Neural cell (in vitro differentiated cells): ENCODE data around the gene DIPK1C. TPM values are rescaled to one million over a fixed set of nuclear protein-coding genes. Genes with fewer than 3 reads are reported as not detected.

ENCODE experiments used
- H2AFZ ChIP-seq: fragments of 200-600, 300-800 bp; sonication (generic), shearing (Covaris generic); 2 replicates; pipeline ENCODE4 v1.6.0; 2014; ENCODE audit warnings: low read depth, mild to moderate bottlenecking, antibody characterized with exemption, low read length, moderate library complexity
- H3F3A ChIP-seq: fragments of 200-600 bp; shearing (Covaris generic); 2 replicates; pipeline ENCODE4 v1.6.1; 2016; ENCODE audit warnings: mild to moderate bottlenecking, moderate library complexity, mixed read lengths, antibody characterized with exemption, low read length; ENCODE audit not compliant: insufficient read depth, poor library complexity, severe bottlenecking
- H3K27ac ChIP-seq: fragments of 200-600, 300-800 bp; sonication (generic), shearing (Covaris generic); 2 replicates; pipeline ENCODE4 v1.5.1; 2014; ENCODE audit warnings: mild to moderate bottlenecking, low read length, moderate library complexity
- H3K27me3 ChIP-seq: fragments of 300-800, 200-600 bp; sonication (generic), shearing (Covaris generic); 2 replicates; pipeline ENCODE4 v1.6.0; 2014; ENCODE audit warnings: mild to moderate bottlenecking, low read depth, low read length, moderate library complexity; ENCODE audit not compliant: insufficient read depth
- H3K36me3 ChIP-seq: fragments of 300-800, 200-600 bp; sonication (generic), shearing (Covaris generic); 2 replicates; pipeline ENCODE4 v1.5.1; 2014; ENCODE audit warnings: mild to moderate bottlenecking, antibody characterized with exemption, low read length, moderate library complexity; ENCODE audit not compliant: insufficient read depth
- H3K4me2 ChIP-seq: fragments of 300-800, 200-600 bp; sonication (generic), shearing (Covaris generic); 2 replicates; pipeline ENCODE4 v1.6.0; 2014; ENCODE audit warnings: mild to moderate bottlenecking, low read length
- H3K4me3 ChIP-seq: fragments of 300-800, 200-600 bp; sonication (generic), shearing (Covaris generic); 2 replicates; pipeline ENCODE4 v1.5.1; 2014; ENCODE audit warnings: mild to moderate bottlenecking, low read length, moderate library complexity
- H3K79me2 ChIP-seq: fragments of 200-600 bp; shearing (Covaris generic); replicated peaks from 2 replicates; pipeline ENCODE4 v1.6.0; 2014; ENCODE audit warnings: mild to moderate bottlenecking, low read length, moderate library complexity; ENCODE audit not compliant: insufficient read depth
- H3K9ac ChIP-seq: fragments of 300-800, 200-600 bp; sonication (generic), shearing (Covaris generic); 2 replicates; pipeline ENCODE4 v1.6.1; 2016; ENCODE audit warnings: mild to moderate bottlenecking, low read length, mixed read lengths
- H3K9me2 ChIP-seq: fragments of 200-600 bp; shearing (Covaris generic); 2 replicates; pipeline ENCODE4 v1.6.1; 2016; ENCODE audit warnings: mild to moderate bottlenecking, low read length, mixed read lengths; ENCODE audit not compliant: insufficient read depth
- H3K9me3 ChIP-seq: fragments of 200-600, 300-800 bp; sonication (generic), shearing (Covaris generic); 2 replicates; pipeline ENCODE4 v1.6.1; 2016; ENCODE audit warnings: mild to moderate bottlenecking, mixed run types, low read length, moderate library complexity, mixed read lengths
- H4K20me1 ChIP-seq: fragments of 200-600 bp; shearing (Covaris generic); 2 replicates; pipeline ENCODE4 v1.6.1; 2016; ENCODE audit warnings: mild to moderate bottlenecking, mixed run types; ENCODE audit not compliant: insufficient read depth
- CTCF ChIP-seq: fragments of 450-650 bp; IDR thresholded peaks from 2 replicates; pipeline ENCODE4 v1.5.1; 2014; ENCODE audit warnings: antibody characterized with exemption, mild to moderate bottlenecking, moderate library complexity; ENCODE audit not compliant: poor library complexity, severe bottlenecking
- EP300 ChIP-seq: fragments of 450-650 bp; conservative IDR thresholded peaks from 2 replicates; pipeline ENCODE4 v1.6.1; 2014; ENCODE audit warnings: antibody characterized with exemption, mild to moderate bottlenecking, moderate library complexity; ENCODE audit not compliant: poor library complexity, severe bottlenecking
- EZH2 ChIP-seq: fragments of 200-600, 300-800 bp; shearing (Covaris generic), sonication (generic); IDR thresholded peaks from 2 replicates; pipeline ENCODE4 v1.6.1; 2014; ENCODE audit warnings: antibody characterized with exemption, low read length, borderline replicate concordance, mild to moderate bottlenecking; ENCODE audit not compliant: insufficient read depth, poor library complexity, severe bottlenecking
- MXI1 ChIP-seq: fragments of 450-650 bp; conservative IDR thresholded peaks from 2 replicates; pipeline ENCODE4 v1.6.1; 2014; ENCODE audit warnings: antibody characterized with exemption, mild to moderate bottlenecking; ENCODE audit not compliant: poor library complexity, severe bottlenecking
- POLR2AphosphoS5 ChIP-seq: IDR thresholded peaks from 2 replicates; pipeline ENCODE4 v1.6.1; 2012
- RAD21 ChIP-seq: fragments of 450-650 bp; conservative IDR thresholded peaks from 2 replicates; pipeline ENCODE4 v1.6.1; 2014; ENCODE audit warnings: antibody characterized with exemption, mild to moderate bottlenecking, moderate library complexity
- SMC3 ChIP-seq: fragments of 450-650 bp; conservative IDR thresholded peaks from 2 replicates; pipeline ENCODE4 v1.6.1; 2014; ENCODE audit warnings: antibody characterized with exemption, mild to moderate bottlenecking, moderate library complexity; ENCODE audit not compliant: poor library complexity
- TAF1 ChIP-seq: IDR thresholded peaks from 2 replicates; pipeline ENCODE4 v1.6.1; 2012; ENCODE audit warnings: low read depth
- polyA plus RNA-seq: library from polyadenylated mRNA; depleted of rRNA; stranded (reverse); fragments of >200 nt; gene quantifications from 2 replicates; pipeline ENCODE4 v1.2.3, GENCODE V29; 2014
- TF ChIP-seq, protein P1 (sequence below): IDR thresholded peaks from 2 replicates; pipeline ENCODE4 v1.6.1; 2012; ENCODE audit warnings: borderline replicate concordance

The DIPK1C gene
- polyA plus RNA-seq, 1 donor from 2014 or later = not detected

GRCh38 chr18:74414953-74415515 lies 42.1 kb downstream of the DIPK1C start:
- Histone ChIP-seq H3K4me3 (no peak overlapping the region), H3K36me3 (no peaks in the 10 kb centered on the region), H4K20me1 (no peaks in the 10 kb centered on the region), H2AFZ (no peak overlapping the region), H3F3A (no peaks in the 10 kb centered on the region), H3K27ac (no peak overlapping the region), H3K79me2 (no peaks in the 10 kb centered on the region), H3K4me2 (no peak overlapping the region), H3K9ac (no peak overlapping the region), H3K9me2 (no peaks in the 10 kb centered on the region), H3K9me3 (no peaks in the 10 kb centered on the region), H3K27me3 (no peaks in the 10 kb centered on the region)
- no peak for TF ChIP-seq SMC3
- TF ChIP-seq MXI1 = no peak
- TF ChIP-seq TAF1 = no peak
- TF ChIP-seq, protein P1, sequence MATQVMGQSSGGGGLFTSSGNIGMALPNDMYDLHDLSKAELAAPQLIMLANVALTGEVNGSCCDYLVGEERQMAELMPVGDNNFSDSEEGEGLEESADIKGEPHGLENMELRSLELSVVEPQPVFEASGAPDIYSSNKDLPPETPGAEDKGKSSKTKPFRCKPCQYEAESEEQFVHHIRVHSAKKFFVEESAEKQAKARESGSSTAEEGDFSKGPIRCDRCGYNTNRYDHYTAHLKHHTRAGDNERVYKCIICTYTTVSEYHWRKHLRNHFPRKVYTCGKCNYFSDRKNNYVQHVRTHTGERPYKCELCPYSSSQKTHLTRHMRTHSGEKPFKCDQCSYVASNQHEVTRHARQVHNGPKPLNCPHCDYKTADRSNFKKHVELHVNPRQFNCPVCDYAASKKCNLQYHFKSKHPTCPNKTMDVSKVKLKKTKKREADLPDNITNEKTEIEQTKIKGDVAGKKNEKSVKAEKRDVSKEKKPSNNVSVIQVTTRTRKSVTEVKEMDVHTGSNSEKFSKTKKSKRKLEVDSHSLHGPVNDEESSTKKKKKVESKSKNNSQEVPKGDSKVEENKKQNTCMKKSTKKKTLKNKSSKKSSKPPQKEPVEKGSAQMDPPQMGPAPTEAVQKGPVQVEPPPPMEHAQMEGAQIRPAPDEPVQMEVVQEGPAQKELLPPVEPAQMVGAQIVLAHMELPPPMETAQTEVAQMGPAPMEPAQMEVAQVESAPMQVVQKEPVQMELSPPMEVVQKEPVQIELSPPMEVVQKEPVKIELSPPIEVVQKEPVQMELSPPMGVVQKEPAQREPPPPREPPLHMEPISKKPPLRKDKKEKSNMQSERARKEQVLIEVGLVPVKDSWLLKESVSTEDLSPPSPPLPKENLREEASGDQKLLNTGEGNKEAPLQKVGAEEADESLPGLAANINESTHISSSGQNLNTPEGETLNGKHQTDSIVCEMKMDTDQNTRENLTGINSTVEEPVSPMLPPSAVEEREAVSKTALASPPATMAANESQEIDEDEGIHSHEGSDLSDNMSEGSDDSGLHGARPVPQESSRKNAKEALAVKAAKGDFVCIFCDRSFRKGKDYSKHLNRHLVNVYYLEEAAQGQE = no peak
- no peak for TF ChIP-seq POLR2AphosphoS5
- no peak for TF ChIP-seq RAD21
- no peak for TF ChIP-seq EZH2
- no peak for TF ChIP-seq CTCF
- TF ChIP-seq EP300 = no peak

DNA sequence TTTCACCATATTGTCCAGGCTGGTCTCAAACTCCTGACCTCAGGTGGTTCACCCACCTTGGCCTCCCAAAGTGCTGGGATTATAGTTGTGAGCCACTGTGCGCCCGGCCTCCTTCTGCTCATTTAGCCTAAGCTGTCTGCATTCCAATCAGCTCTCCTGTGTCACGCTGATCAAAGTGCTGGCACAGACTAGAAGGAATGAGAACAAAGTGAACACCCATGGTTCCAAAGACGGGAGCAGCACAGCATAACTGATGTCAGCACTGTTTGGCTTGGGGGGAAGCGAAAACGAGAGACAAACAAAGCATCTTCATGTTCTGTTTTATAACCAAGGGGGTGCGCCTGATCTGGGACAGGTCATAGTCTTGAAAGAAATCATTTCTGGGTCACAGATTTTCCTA lies 43.3 kb downstream of the DIPK1C start:
- Histone ChIP-seq H3K27me3 (no peaks in the 10 kb centered on the region), H3K27ac (no peak overlapping the region), H3K9me2 (no peaks in the 10 kb centered on the region), H3K4me2 (no peak overlapping the region), H3K9me3 (no peaks in the 10 kb centered on the region), H4K20me1 (no peaks in the 10 kb centered on the region), H3K79me2 (no peaks in the 10 kb centered on the region), H3F3A (no peaks in the 10 kb centered on the region), H3K4me3 (no peak overlapping the region), H3K36me3 (no peaks in the 10 kb centered on the region), H2AFZ (no peak overlapping the region), H3K9ac (no peak overlapping the region)
- TF ChIP-seq, protein P1 = no peak
- TF ChIP-seq RAD21 (no peak), TAF1 (no peak), CTCF (no peak), EZH2 (no peak), EP300 (no peak), POLR2AphosphoS5 (no peak), MXI1 (no peak), SMC3 (no peak)
